Mesenchymal stem cell (in vitro differentiated cells and primary cell): ENCODE measurements around the gene MYRF.
A peak's percentile ranks its signal among the peaks of the same experiment; 100 is the strongest.

Experiments
- DNase-seq: peaks from one replicate; pipeline ENCODE4 v3.0.0-alpha.2; 2013
- H2AFZ ChIP-seq: one replicate; pipeline ENCODE4 v1.6.1; 2013; ENCODE audit warnings: low read depth, mild to moderate bottlenecking, control low read depth, inconsistent platforms, low read length, moderate library complexity
- H2AK5ac ChIP-seq: 2 replicates; pipeline ENCODE4 v1.6.1; 2013; ENCODE audit warnings: low read length, moderate library complexity, mild to moderate bottlenecking, inconsistent platforms; ENCODE audit not compliant: severe bottlenecking
- H2BK120ac ChIP-seq: one replicate; pipeline ENCODE4 v1.6.1; 2013; ENCODE audit warnings: low read depth, mild to moderate bottlenecking, inconsistent platforms, low read length, moderate library complexity
- H2BK12ac ChIP-seq, 2 experiments: one replicate each; pipeline ENCODE4 v1.6.1; 2013; ENCODE audit warnings: inconsistent platforms in 2 of 2, low read length in 2 of 2, mild to moderate bottlenecking in 2 of 2, moderate library complexity in 2 of 2, control low read depth in 1 of 2
- H2BK15ac ChIP-seq: one replicate; pipeline ENCODE4 v1.6.1; 2013; ENCODE audit warnings: mild to moderate bottlenecking, low read depth, inconsistent platforms; ENCODE audit not compliant: poor library complexity, severe bottlenecking
- H2BK5ac ChIP-seq: 2 replicates; pipeline ENCODE4 v1.6.1; 2013; ENCODE audit warnings: low read depth, mild to moderate bottlenecking, low read length, control low read depth, inconsistent platforms; ENCODE audit not compliant: poor library complexity, severe bottlenecking
- H3K14ac ChIP-seq, 2 experiments: one replicate each; pipeline ENCODE4 v1.6.1; 2013; ENCODE audit warnings: inconsistent platforms in 2 of 2, low read length in 2 of 2, control low read depth in 1 of 2, mild to moderate bottlenecking in 1 of 2, moderate library complexity in 1 of 2
- H3K18ac ChIP-seq, 2 experiments: one replicate each; pipeline ENCODE4 v1.6.1; 2013; ENCODE audit warnings: inconsistent platforms in 2 of 2, low read length in 2 of 2, control low read depth in 1 of 2, low read depth in 1 of 2, mild to moderate bottlenecking in 1 of 2
- H3K23ac ChIP-seq, 2 experiments: one replicate each; pipeline ENCODE4 v1.6.1; 2013; ENCODE audit warnings: inconsistent platforms in 2 of 2, low read length in 2 of 2, mild to moderate bottlenecking in 2 of 2, moderate library complexity in 2 of 2, control low read depth in 1 of 2
- H3K27ac ChIP-seq: 2 replicates; pipeline ENCODE4 v1.5.1; 2013; ENCODE audit warnings: mild to moderate bottlenecking, moderate library complexity, low read length, control low read depth, inconsistent platforms; ENCODE audit not compliant: poor library complexity, severe bottlenecking
- H3K27me3 ChIP-seq, 2 experiments: 2 replicates each; pipeline versions ENCODE4 v1.6.1 to v1.7.0; 2013; ENCODE audit warnings: low read length in 2 of 2, mild to moderate bottlenecking in 2 of 2, moderate library complexity in 2 of 2, control low read depth in 1 of 2, inconsistent platforms in 1 of 2; ENCODE audit not compliant: control insufficient read depth in 1 of 2, insufficient read depth in 1 of 2
- H3K36me3 ChIP-seq, 2 experiments: 2 replicates each; pipeline versions ENCODE4 v1.6.1 to v1.7.0; 2013; ENCODE audit warnings: low read length in 2 of 2, control low read depth in 1 of 2, inconsistent platforms in 1 of 2, low read depth in 1 of 2, mild to moderate bottlenecking in 1 of 2; ENCODE audit not compliant: insufficient read depth in 2 of 2, control insufficient read depth in 1 of 2
- H3K4ac ChIP-seq, 2 experiments: one replicate each; pipeline ENCODE4 v1.6.1; 2013; ENCODE audit warnings: inconsistent platforms in 2 of 2, low read length in 2 of 2, mild to moderate bottlenecking in 2 of 2, moderate library complexity in 2 of 2, control low read depth in 1 of 2, low read depth in 1 of 2
- H3K4me1 ChIP-seq: 2 replicates; pipeline ENCODE4 v1.6.1; 2013; ENCODE audit warnings: low read depth, low read length, control low read depth; ENCODE audit not compliant: control insufficient read depth, insufficient read depth
- H3K4me2 ChIP-seq: 2 replicates; pipeline ENCODE4 v1.6.1; 2013; ENCODE audit warnings: low read length, mild to moderate bottlenecking, inconsistent platforms; ENCODE audit not compliant: poor library complexity, severe bottlenecking
- H3K4me3 ChIP-seq, 2 experiments: 2 replicates each; pipeline versions ENCODE4 v1.5.1 to v1.7.0; 2013; ENCODE audit warnings: low read length in 2 of 2, mild to moderate bottlenecking in 2 of 2, control low read depth in 1 of 2, low read depth in 1 of 2; ENCODE audit not compliant: insufficient read depth in 1 of 2
- H3K79me1 ChIP-seq: replicated peaks from 2 replicates; pipeline ENCODE4 v1.6.1; 2013; ENCODE audit warnings: mild to moderate bottlenecking, control low read depth, low read length, inconsistent platforms; ENCODE audit not compliant: poor library complexity, severe bottlenecking
- H3K9ac ChIP-seq: 2 replicates; pipeline ENCODE4 v1.7.0; 2013; ENCODE audit warnings: mild to moderate bottlenecking, low read length, moderate library complexity
- H3K9me3 ChIP-seq: 2 replicates; pipeline ENCODE4 v1.7.0; 2013; ENCODE audit warnings: mild to moderate bottlenecking, low read length; ENCODE audit not compliant: control insufficient read depth
- H4K8ac ChIP-seq: one replicate; pipeline ENCODE4 v1.6.1; 2013; ENCODE audit warnings: inconsistent platforms, mild to moderate bottlenecking, low read length, moderate library complexity
- H4K91ac ChIP-seq: one replicate; pipeline ENCODE4 v1.6.1; 2013; ENCODE audit warnings: mild to moderate bottlenecking, low read length, inconsistent platforms
- WGBS: methylation state at CpG from one replicate; pipeline ENCODE4 v1.1.7; 2013; ENCODE audit warnings: mixed read lengths; 5-methylcytosine and 5-hydroxymethylcytosine counted together

Gene MYRF

GRCh38 chr11:61795876-61796526 is 43.6 kb downstream of the MYRF start:
- peaks cover 11% of the 10 kb centered on the region for H3K4me1 ChIP-seq
- H3K27ac ChIP-seq = no peak overlapping the region
- H3K9me3 ChIP-seq = no peaks in the 10 kb centered on the region
- no peak overlapping the region for H2AFZ ChIP-seq
- no peak overlapping the region for H2BK120ac ChIP-seq
- no peak overlapping the region for H3K4me2 ChIP-seq
- no peak overlapping the region for H4K8ac ChIP-seq
- H4K91ac ChIP-seq = no peak overlapping the region
- H3K36me3 ChIP-seq = peaks cover 11 to 37% of the 10 kb centered on the region in 2 experiments
- H3K79me1 ChIP-seq = peaks cover 7% of the 10 kb centered on the region
- H3K9ac ChIP-seq = no peak overlapping the region
- no peak overlapping the region for H3K14ac ChIP-seq
- H3K27me3 ChIP-seq = no peaks in the 10 kb centered on the region
- no peak overlapping the region for H3K23ac ChIP-seq
- H2BK5ac ChIP-seq = no peak overlapping the region
- H3K4ac ChIP-seq = no peak overlapping the region
- H2BK15ac ChIP-seq = no peak overlapping the region
- H2AK5ac ChIP-seq = no peak overlapping the region
- no peak overlapping the region for H3K18ac ChIP-seq
- no peak overlapping the region for H2BK12ac ChIP-seq
- no peak for DNase-seq
- no peak overlapping the region for H3K4me3 ChIP-seq
- 97% methylated on average over 16 of the region's 18 CpGs for WGBS

GRCh38 chr11:61797263-61797944 is 45.0 kb downstream of the MYRF start:
- H3K23ac ChIP-seq = no peak overlapping the region
- H3K27me3 ChIP-seq = no peaks in the 10 kb centered on the region
- 91% methylated on average over 2 of the region's 3 CpGs for WGBS

GRCh38 chr11:61799665-61800284 is 47.3 kb downstream of the MYRF start:
- H4K8ac ChIP-seq = no peak overlapping the region
- 99% methylated on average over 2 of the region's 2 CpGs for WGBS
- H2AK5ac ChIP-seq = no peak overlapping the region

More at GRCh38 chr11:61797263-61797944, 45.0 kb downstream of the MYRF start:
- Histone ChIP-seq H3K4me3 (no peak overlapping the region), H3K9me3 (no peaks in the 10 kb centered on the region), H4K8ac (no peak overlapping the region), H2AK5ac (no peak overlapping the region), H2BK120ac (no peak overlapping the region), H3K14ac (no peak overlapping the region), H3K4me1 (peaks cover 9% of the 10 kb centered on the region), H3K4me2 (no peak overlapping the region), H3K18ac (no peak overlapping the region), H3K36me3 (peaks cover 14 to 47% of the 10 kb centered on the region in 2 experiments), H2BK5ac (no peak overlapping the region), H2BK15ac (no peak overlapping the region), H3K4ac (no peak overlapping the region), H3K27ac (no peak overlapping the region), H3K79me1 (peaks cover 12% of the 10 kb centered on the region), H3K9ac (peak overlapping the region; percentile 65), H2AFZ (no peak overlapping the region), H4K91ac (no peak overlapping the region), H2BK12ac (no peak overlapping the region)
- DNase-seq = peak; percentile 90

More at GRCh38 chr11:61799665-61800284, 47.3 kb downstream of the MYRF start:
- Histone ChIP-seq H2BK15ac (no peak overlapping the region), H3K4me3 (no peak overlapping the region), H3K27ac (no peak overlapping the region), H2BK12ac (no peak overlapping the region), H2BK120ac (no peak overlapping the region), H3K9me3 (no peaks in the 10 kb centered on the region), H2BK5ac (no peak overlapping the region), H3K18ac (no peak overlapping the region), H3K9ac (no peak overlapping the region), H3K27me3 (no peaks in the 10 kb centered on the region), H3K36me3 (peaks cover 31 to 71% of the 10 kb centered on the region in 2 experiments), H3K4me2 (no peak overlapping the region), H3K79me1 (peaks cover 21% of the 10 kb centered on the region), H2AFZ (no peak overlapping the region), H4K91ac (no peak overlapping the region), H3K23ac (no peak overlapping the region), H3K4me1 (peaks cover 4% of the 10 kb centered on the region), H3K14ac (no peak overlapping the region), H3K4ac (no peak overlapping the region)
- no peak for DNase-seq
